ENCODE results near the gene TMEM120A.

GRCh38 chr7:75980430-75981202, 13.8 kb downstream of the TMEM120A start:
- no peak for TF ChIP-seq CTCF (IDR thresholded peaks at IDR 0.05)
- TF ChIP-seq USF1 (IDR thresholded peaks at IDR 0.05; ENCODE audit: borderline replicate concordance, low read depth), result no peak
- TF ChIP-seq REST (IDR thresholded peaks at IDR 0.05; ENCODE audit: low read depth, low read length), result no peak
- no peak for TF ChIP-seq USF2 (IDR thresholded peaks at IDR 0.05; ENCODE audit: borderline replicate concordance, low read depth, low read length)
- no peak for TF ChIP-seq RAD21 (IDR thresholded peaks at IDR 0.05; ENCODE audit: low read length)
- TF ChIP-seq YY1 (IDR thresholded peaks at IDR 0.05; ENCODE audit: low read depth), result no peak
- no peak for TF ChIP-seq EZH2phosphoT487 (IDR thresholded peaks at IDR 0.05; ENCODE audit: borderline replicate concordance, low read depth)
- TF ChIP-seq TAF1 (IDR thresholded peaks at IDR 0.05; ENCODE audit: borderline replicate concordance, low read depth, low read length), result no peak
- TF ChIP-seq RFX5 (IDR thresholded peaks at IDR 0.05; ENCODE audit: low read length), result no peak
- TF ChIP-seq POLR2AphosphoS5 (IDR thresholded peaks at IDR 0.05; ENCODE audit: low read depth, low read length), result no peak

Measured in SK-N-SH (cell line).